ENCODE measurements around the gene HTR4. TPM values are rescaled to one million over a fixed set of nuclear protein-coding genes. Genes with fewer than 3 reads are reported as not detected.

The HTR4 gene
- polyA plus RNA-seq, 1 donor (not counting 4 experiments of a cell fraction or from before 2014, with no cell fraction given), result not detected

- H3K9me1 ChIP-seq (ENCODE audit: control insufficient read depth, extremely low read depth, insufficient read depth, low read length), result no peaks in the 10 kb centered on the region
- H4K20me1 ChIP-seq (ENCODE audit: control insufficient read depth, extremely low read depth, insufficient read depth, low read length), result no peaks in the 10 kb centered on the region
- no peaks in the 10 kb centered on the region for H3K4me1 ChIP-seq (ENCODE audit: control insufficient read depth, extremely low read depth, insufficient read depth, low read length)
- dilution Hi-C loops (cut with MboI; ENCODE audit: extremely low pct_ligation_motif_present, low sequenced_read_pairs), result no loop called here
- no peak overlapping the region for H3K9ac ChIP-seq (ENCODE audit: control insufficient read depth, extremely low read depth, insufficient read depth, low read length)
- no peak overlapping the region for H3K27ac ChIP-seq (ENCODE audit: control insufficient read depth, insufficient read depth, low read length)
- H3K9me3 ChIP-seq (ENCODE audit: control insufficient read depth, low read depth, low read length), result no peaks in the 10 kb centered on the region
- H3K79me2 ChIP-seq (ENCODE audit: control insufficient read depth, insufficient read depth, low read length), result no peaks in the 10 kb centered on the region
- H2AFZ ChIP-seq (ENCODE audit: control insufficient read depth, low read length), result no peak overlapping the region
- TF ChIP-seq CTCF (optimal IDR thresholded peaks at IDR 0.05 in 1 of 3, IDR thresholded peaks at IDR 0.05 in 1 of 3, conservative IDR thresholded peaks at IDR 0.05 in 1 of 3; ENCODE audit: extremely low read depth in 1 of 3, insufficient read depth in 2 of 3, low read length in 3 of 3) (no peak), EZH2 (IDR thresholded peaks at IDR 0.05; ENCODE audit: low read length) (no peak)
- no peak for FAIRE-seq
- DNase-seq (ENCODE audit: low read depth, low spot score), result no peak
- no peaks in the 10 kb centered on the region for H3K27me3 ChIP-seq (ENCODE audit: control insufficient read depth, extremely low read depth, insufficient read depth, low read length)
- no peak overlapping the region for H3K4me3 ChIP-seq (ENCODE audit: control insufficient read depth in 2 of 3, extremely low read depth in 1 of 3, insufficient read depth in 2 of 3, low read depth in 1 of 3, low read length in 3 of 3)
- H3K36me3 ChIP-seq (ENCODE audit: control insufficient read depth in 2 of 2, extremely low read depth in 1 of 2, insufficient read depth in 2 of 2, low read length in 2 of 2), result no peaks in the 10 kb centered on the region
- no peak overlapping the region for H3K4me2 ChIP-seq (ENCODE audit: control insufficient read depth, extremely low read depth, insufficient read depth, low read depth, low read length)
Observed at GRCh38 chr5:148474025-148474511, 180.3 kb downstream of the HTR4 start.

GRCh38 chr5:148471379-148471778, 182.9 kb downstream of the HTR4 start:
- no peak for DNase-seq (ENCODE audit: low read depth, low spot score)
- Histone ChIP-seq H3K79me2 (ENCODE audit: control insufficient read depth, insufficient read depth, low read length) (no peaks in the 10 kb centered on the region), H3K27ac (ENCODE audit: control insufficient read depth, insufficient read depth, low read length) (no peak overlapping the region), H3K4me2 (ENCODE audit: control insufficient read depth, extremely low read depth, insufficient read depth, low read depth, low read length) (no peak overlapping the region), H3K9me1 (ENCODE audit: control insufficient read depth, extremely low read depth, insufficient read depth, low read length) (no peaks in the 10 kb centered on the region), H3K27me3 (ENCODE audit: control insufficient read depth, extremely low read depth, insufficient read depth, low read length) (no peaks in the 10 kb centered on the region), H3K36me3 (ENCODE audit: control insufficient read depth in 2 of 2, extremely low read depth in 1 of 2, insufficient read depth in 2 of 2, low read length in 2 of 2) (no peaks in the 10 kb centered on the region), H3K9ac (ENCODE audit: control insufficient read depth, extremely low read depth, insufficient read depth, low read length) (no peak overlapping the region), H3K4me1 (ENCODE audit: control insufficient read depth, extremely low read depth, insufficient read depth, low read length) (no peaks in the 10 kb centered on the region), H4K20me1 (ENCODE audit: control insufficient read depth, extremely low read depth, insufficient read depth, low read length) (no peaks in the 10 kb centered on the region), H2AFZ (ENCODE audit: control insufficient read depth, low read length) (no peak overlapping the region), H3K9me3 (ENCODE audit: control insufficient read depth, low read depth, low read length) (no peaks in the 10 kb centered on the region), H3K4me3 (ENCODE audit: control insufficient read depth in 2 of 3, extremely low read depth in 1 of 3, insufficient read depth in 2 of 3, low read depth in 1 of 3, low read length in 3 of 3) (no peak overlapping the region)
- dilution Hi-C loops (cut with MboI; ENCODE audit: extremely low pct_ligation_motif_present, low sequenced_read_pairs), result no loop called here
- TF ChIP-seq EZH2 (IDR thresholded peaks at IDR 0.05; ENCODE audit: low read length) (no peak), CTCF (optimal IDR thresholded peaks at IDR 0.05 in 1 of 3, IDR thresholded peaks at IDR 0.05 in 1 of 3, conservative IDR thresholded peaks at IDR 0.05 in 1 of 3; ENCODE audit: extremely low read depth in 1 of 3, insufficient read depth in 2 of 3, low read length in 3 of 3) (no peak)
- no peak for FAIRE-seq

All from keratinocyte (primary cell).